Measurements from ENCODE around the gene ABCD1. TPM values are rescaled to one million over a fixed set of nuclear protein-coding genes. Genes with fewer than 3 reads are reported as not detected.

Gene ABCD1
- total RNA-seq, 1 donor from 2014 or later, result 0.79 TPM

DNA sequence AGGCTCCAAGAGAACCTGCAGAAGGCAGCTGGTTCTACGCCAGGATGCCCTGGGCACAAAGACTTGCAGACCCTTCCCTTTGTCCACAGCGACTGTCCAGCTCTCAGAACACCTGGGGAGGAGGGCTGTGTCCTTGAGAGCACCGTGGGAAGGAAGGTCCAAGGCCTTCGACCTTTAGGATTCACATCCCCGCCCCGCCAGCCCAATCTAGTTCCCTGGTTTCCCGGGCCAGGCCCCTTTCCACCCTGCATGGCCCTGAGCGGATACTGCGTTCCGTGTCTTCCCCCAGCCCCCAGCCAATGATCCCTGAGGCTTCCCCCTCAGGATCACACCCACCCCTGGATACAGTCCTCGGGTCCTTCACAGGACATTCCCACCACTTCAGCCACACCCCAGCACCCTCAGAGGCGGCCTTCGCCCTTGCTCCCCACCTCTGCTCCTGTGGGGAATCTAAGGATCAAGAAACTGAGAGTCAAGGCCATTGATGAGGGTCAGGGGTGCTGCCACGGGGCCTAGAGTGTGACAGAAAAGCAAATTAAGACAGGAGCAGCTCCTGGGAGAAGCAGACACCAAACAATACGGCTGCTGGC, 9.1 kb downstream of the ABCD1 start:
- no peaks in the 10 kb centered on the region for H3K36me3 ChIP-seq
- no peaks in the 10 kb centered on the region for H3K27me3 ChIP-seq
- TF ChIP-seq EZH2 (IDR thresholded peaks at IDR 0.05), result no peak
- TF ChIP-seq CTCF (IDR thresholded peaks at IDR 0.05), result no peak
- TF ChIP-seq EZH2phosphoT487 (IDR thresholded peaks at IDR 0.05), result no peak
- no peaks in the 10 kb centered on the region for H3F3A ChIP-seq (ENCODE audit: low read depth)
- Mint-ChIP-seq H3K9me3 (peaks cover 43% of the 10 kb centered on the region), H3K27me3 (ENCODE audit: insufficient read depth, low read depth) (peaks cover 2% of the 10 kb centered on the region), H3K27ac (no peak overlapping the region), H3K36me3 (peaks cover 16% of the 10 kb centered on the region), H3K4me1 (peaks cover 7% of the 10 kb centered on the region), H3K4me3 (no peak overlapping the region)
- H2AFZ ChIP-seq (replicated peaks), result no peak overlapping the region
- no peak overlapping the region for H3K4me2 ChIP-seq
- no peaks in the 10 kb centered on the region for H3K79me2 ChIP-seq (ENCODE audit: low read depth)
- H3K27ac ChIP-seq, result no peak overlapping the region
- no peaks in the 10 kb centered on the region for H4K20me1 ChIP-seq (ENCODE audit: low read depth)
- no peaks in the 10 kb centered on the region for H3K9me3 ChIP-seq (ENCODE audit: low read depth)
- DNase-seq (ENCODE audit: low spot score), result no peak
- H3K9ac ChIP-seq, result no peak overlapping the region
- H3K4me1 ChIP-seq, result no peaks in the 10 kb centered on the region
- no peak overlapping the region for H3K4me3 ChIP-seq

DNA sequence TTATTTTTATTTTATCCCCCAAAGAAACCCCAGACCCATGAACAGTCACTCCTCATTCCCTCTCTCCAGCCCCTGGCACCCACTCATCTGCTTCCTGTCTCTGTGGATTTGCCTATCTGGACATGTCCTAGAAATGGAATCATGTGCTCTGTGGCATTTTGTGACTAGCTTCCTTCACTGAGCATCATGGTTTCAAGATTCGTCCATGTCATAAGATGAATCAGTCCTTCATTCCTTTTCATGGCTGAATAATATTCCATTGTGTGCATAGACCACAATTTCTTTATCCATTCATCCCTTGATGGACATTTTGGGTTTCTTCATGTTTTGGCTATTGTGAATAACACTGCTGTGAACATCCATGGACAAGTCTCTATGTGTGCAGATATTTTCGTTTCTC, 10.2 kb downstream of the ABCD1 start:
- Mint-ChIP-seq H3K27me3 (ENCODE audit: insufficient read depth, low read depth) (peaks cover 2% of the 10 kb centered on the region), H3K36me3 (peaks cover 16% of the 10 kb centered on the region), H3K4me1 (peaks cover 8% of the 10 kb centered on the region), H3K27ac (no peak overlapping the region), H3K4me3 (peak overlapping the region; percentile 31), H3K9me3 (peaks cover 38% of the 10 kb centered on the region)
- H3F3A ChIP-seq (ENCODE audit: low read depth), result no peaks in the 10 kb centered on the region
- H2AFZ ChIP-seq (replicated peaks), result no peak overlapping the region
- H3K27ac ChIP-seq, result no peak overlapping the region
- H3K4me3 ChIP-seq, result no peak overlapping the region
- no peak for DNase-seq (ENCODE audit: low spot score)
- H3K79me2 ChIP-seq (ENCODE audit: low read depth), result no peaks in the 10 kb centered on the region
- H3K27me3 ChIP-seq, result no peaks in the 10 kb centered on the region
- no peak for TF ChIP-seq EZH2 (IDR thresholded peaks at IDR 0.05)
- no peak for TF ChIP-seq CTCF (IDR thresholded peaks at IDR 0.05)
- TF ChIP-seq EZH2phosphoT487 (IDR thresholded peaks at IDR 0.05), result no peak
- H4K20me1 ChIP-seq (ENCODE audit: low read depth), result no peaks in the 10 kb centered on the region
- H3K9me3 ChIP-seq (ENCODE audit: low read depth), result no peaks in the 10 kb centered on the region
- H3K4me1 ChIP-seq, result no peaks in the 10 kb centered on the region
- H3K9ac ChIP-seq, result no peak overlapping the region
- no peaks in the 10 kb centered on the region for H3K36me3 ChIP-seq
- H3K4me2 ChIP-seq, result no peak overlapping the region

- no peak for DNase-seq (ENCODE audit: low spot score)
- Mint-ChIP-seq H3K36me3 (peaks cover 16% of the 10 kb centered on the region), H3K27ac (no peak overlapping the region), H3K4me1 (peaks cover 8% of the 10 kb centered on the region), H3K27me3 (ENCODE audit: insufficient read depth, low read depth) (peaks cover 2% of the 10 kb centered on the region), H3K4me3 (no peak overlapping the region), H3K9me3 (peaks cover 38% of the 10 kb centered on the region)
- Histone ChIP-seq H3K36me3 (no peaks in the 10 kb centered on the region), H3K9ac (no peak overlapping the region), H3K9me3 (ENCODE audit: low read depth) (no peaks in the 10 kb centered on the region), H2AFZ (replicated peaks) (no peak overlapping the region), H4K20me1 (ENCODE audit: low read depth) (no peaks in the 10 kb centered on the region), H3F3A (ENCODE audit: low read depth) (no peaks in the 10 kb centered on the region), H3K4me3 (no peak overlapping the region), H3K27ac (no peak overlapping the region), H3K4me1 (no peaks in the 10 kb centered on the region), H3K27me3 (no peaks in the 10 kb centered on the region), H3K4me2 (no peak overlapping the region), H3K79me2 (ENCODE audit: low read depth) (no peaks in the 10 kb centered on the region)
- TF ChIP-seq EZH2 (IDR thresholded peaks at IDR 0.05) (no peak), EZH2phosphoT487 (IDR thresholded peaks at IDR 0.05) (no peak), CTCF (IDR thresholded peaks at IDR 0.05) (no peak)
Observed at GRCh38 chrX:153735274-153735673, 10.6 kb downstream of the ABCD1 start.

All from neural progenitor cell (in vitro differentiated cells).